NCI-H526 treated with DMSO at 0.1 percent for 48 hours (cell line): ENCODE measurements around the gene SLC25A22.

ENCODE experiments used
- DNase-seq: peaks from one replicate; lab custom pipeline; 2025; lab: John Stamatoyannopoulos, UW

The SLC25A22 gene

DNA sequence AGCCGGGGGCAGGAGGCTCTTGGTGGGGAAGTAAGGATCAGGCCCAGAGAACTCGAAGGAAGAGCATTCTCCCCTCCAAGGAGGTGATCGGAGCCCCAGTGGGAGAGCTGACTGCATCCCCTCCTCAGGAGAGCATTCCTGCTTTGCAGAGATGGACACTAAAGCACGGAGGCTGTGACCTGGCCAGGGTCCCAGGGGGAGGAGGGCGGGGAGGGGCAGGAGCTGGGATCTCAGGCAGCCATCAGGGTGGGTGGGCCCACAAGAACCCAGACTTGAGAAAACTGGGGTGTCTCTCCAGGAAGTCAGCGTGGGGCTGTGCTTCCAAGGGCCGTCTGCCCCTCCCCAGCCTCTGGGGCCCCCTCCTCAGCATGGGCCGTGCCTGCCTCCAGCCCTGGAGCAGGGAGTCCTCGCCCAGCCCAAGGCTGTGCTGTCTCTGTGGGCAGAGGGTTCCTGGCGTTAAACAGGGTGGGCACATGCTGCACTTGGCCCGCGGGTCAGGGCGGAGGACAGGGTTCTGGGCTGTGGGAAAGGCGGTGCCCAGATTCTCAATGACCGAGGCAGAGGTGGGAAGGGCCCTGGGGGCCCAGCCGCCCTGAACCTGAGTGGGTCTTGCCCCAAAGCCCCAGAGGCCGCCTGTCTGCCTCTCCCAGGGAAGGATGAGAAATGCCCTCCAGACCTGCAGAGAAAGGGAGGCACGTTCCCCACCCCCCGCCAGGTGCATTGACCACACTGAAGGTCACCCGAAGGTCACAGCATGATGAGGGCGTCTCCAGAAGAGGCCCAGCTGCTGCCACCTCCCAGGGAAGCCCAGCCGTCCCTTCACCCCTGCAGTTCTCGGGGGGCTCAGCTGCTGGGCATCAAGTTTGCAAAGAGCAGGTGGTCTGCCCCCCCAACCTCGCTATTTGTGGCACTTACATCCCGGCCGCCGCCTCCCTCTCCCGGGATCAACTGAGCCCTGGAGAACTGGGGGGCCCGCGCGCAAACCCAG, 8.8 kb downstream of the SLC25A22 start:
- no peak for DNase-seq

- DNase-seq: no peak
Measured at GRCh38 chr11:788009-788640, 10.0 kb downstream of the SLC25A22 start.

- no peak for DNase-seq
Measured at GRCh38 chr11:787084-787675, 10.9 kb downstream of the SLC25A22 start.

- no peak for DNase-seq
Measured at GRCh38 chr11:786235-787083, 11.6 kb downstream of the SLC25A22 start.

GRCh38 chr11:783581-784015, 14.5 kb downstream of the SLC25A22 start:
- peak; percentile 91 for DNase-seq

- no peak for DNase-seq
Measured at GRCh38 chr11:782264-783174, 15.6 kb downstream of the SLC25A22 start.

GRCh38 chr11:779955-780532, 18.0 kb downstream of the SLC25A22 start:
- DNase-seq: no peak

- no peak for DNase-seq
Measured at GRCh38 chr11:778976-779954, 18.8 kb downstream of the SLC25A22 start.

GRCh38 chr11:777288-778255, 20.5 kb downstream of the SLC25A22 start, which contains the start of gene GATD1:
Gene GATD1 (minus strand): TSS chr11:777487. CDS start chr11:777462, 25 bp downstream.
- DNase-seq: peak; percentile 83

DNA sequence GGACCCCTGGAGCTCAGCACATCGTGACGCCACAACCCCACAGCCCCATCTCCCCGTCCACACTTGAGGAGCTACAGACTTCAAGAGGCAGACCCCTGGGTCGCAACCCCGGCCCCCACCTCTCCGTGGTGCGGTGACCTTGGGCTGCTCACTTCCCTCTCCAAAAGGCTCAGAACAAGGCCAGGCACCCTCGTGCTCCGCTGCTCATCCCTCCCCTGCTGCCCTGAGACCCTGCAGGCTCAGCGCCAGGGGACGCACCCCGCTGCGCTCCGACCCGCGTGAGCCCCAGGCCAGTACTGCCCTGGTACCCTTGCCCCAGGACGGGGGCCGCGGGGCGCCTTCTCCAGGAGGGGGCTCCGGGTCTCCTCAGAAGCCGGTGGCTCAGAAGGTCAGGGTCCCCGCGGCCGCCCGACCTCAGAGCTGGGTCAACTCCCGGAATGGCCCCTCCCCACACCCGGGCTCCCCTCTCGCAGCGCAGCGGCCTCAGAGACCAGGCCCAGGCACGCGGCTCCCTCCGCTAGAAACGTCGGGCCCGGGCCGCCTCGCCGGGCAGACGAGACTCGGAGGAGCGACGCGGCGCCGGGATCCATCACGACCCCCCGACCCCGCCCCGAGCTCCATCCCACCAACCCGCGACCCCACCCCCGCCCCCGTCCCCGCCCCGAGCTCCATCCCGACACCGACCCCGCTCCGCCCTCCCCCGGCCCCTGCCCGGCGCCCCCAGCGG, 21.4 kb downstream of the SLC25A22 start:
- DNase-seq: no peak

GRCh38 chr11:776263-776560, 21.9 kb downstream of the SLC25A22 start:
- no peak for DNase-seq

DNA sequence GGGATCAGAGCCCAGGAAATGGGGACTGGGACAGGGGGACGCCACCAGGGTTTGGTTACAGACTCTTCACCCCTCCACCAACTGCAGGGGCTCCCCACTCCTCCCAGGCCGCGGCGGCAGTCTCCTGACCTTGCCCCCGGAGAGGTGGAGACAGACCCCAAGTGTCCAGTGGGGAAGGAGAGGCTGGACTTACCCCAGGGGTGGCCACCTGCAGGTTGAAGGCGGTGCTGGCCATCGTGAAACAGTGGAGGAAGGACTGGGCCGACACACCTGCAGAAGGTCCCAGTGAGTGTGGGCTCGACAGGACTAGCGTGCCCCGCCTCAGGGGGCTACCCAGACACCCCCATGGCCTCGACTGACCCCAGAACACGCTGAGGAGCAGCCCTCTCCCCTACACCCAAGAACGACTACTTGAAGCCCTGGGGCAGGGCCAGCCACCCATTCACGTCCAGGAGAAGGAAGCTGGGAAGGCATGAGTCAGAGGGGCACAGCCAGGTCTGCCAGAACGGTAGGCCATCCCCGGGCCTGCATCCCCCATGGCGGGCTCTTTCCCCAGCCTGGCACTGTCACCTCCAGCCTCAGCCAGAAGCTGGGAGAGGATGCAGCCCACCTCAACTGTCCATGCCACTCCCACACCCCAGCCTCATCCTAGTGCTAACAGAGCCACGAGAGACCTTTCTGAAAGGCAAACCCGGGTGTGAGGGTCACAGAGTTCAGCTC, 23.0 kb downstream of the SLC25A22 start:
- DNase-seq: no peak

GRCh38 chr11:773830-774229, 24.3 kb downstream of the SLC25A22 start:
- DNase-seq: no peak

GRCh38 chr11:773425-773824, 24.7 kb downstream of the SLC25A22 start:
- DNase-seq: no peak

DNA sequence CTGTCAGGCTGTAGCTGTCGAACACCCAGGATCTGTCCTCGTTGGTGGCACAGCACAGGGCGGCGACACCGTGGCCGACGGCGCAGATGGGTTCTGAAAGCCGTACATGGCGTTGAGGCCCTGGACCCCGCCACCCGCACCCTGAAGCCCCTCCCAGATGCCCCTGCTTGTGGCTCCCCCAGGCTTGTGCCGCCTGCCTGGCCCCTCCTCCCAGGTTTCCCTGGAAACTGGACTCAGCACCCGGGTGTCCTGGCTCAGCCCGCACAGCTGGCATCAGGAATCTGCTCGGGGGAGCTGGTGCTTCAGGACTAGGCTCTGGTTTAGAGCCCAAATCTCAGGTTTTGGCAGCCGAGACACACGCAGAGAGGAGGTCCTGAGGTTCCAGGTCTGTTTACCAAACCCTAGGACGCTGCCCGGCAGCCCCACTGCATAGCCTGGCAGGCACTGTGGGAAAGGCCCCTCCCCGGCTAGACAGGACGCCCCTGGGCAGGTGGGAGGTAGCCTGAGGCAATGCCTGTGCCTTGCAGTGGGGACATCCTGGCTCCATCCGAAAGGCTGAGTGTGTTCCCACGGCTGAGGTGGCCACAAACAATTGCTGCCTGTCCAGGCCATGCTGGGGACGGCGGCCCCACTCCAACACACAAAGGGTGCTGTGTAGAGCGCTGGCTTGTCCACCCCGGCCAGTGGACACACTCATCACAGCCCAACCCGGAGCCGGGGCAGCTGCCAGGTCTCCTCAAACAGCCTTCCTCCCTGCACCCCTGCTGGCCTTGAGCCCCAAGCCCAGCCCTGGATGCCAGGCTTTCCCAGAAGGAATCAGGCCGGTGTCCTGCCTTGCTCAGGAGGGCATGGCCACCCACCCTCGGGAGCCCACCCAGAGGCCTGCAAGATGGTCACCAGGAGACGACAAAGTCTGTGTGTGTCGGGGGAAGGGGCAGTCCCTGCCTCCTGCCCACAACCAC, 25.4 kb downstream of the SLC25A22 start:
- no peak for DNase-seq
